GM19099 (cell line): ENCODE results near the gene DNER.

Experiments used
- POLR2A ChIP-seq: IDR thresholded peaks from 3 replicates; pipeline ENCODE4 v1.6.1; 2011; ENCODE audit warnings: low read depth; ENCODE audit not compliant: insufficient read length; ENCODE audit errors: extremely low read depth

Gene DNER

DNA sequence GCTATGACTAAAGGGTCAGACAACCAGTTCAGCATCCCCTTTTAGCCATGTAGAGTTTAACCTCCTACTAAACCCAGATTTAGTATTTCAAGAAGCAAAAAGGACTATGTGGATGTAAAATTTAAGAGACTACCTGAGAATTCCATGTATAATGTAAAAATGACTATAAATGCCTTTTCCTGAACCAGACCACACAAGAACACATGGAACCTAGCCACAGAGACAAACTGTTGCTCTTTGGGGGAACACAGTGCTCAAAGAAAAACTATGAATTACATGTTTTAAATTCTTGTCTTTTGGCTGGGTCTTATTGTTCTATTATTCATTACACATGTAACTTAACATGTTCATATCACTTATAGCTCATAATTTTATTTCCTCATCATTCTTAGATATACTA is 192.8 kb downstream of the DNER start:
- TF ChIP-seq POLR2A, result no peak

GRCh38 chr2:229520691-229521096 is 193.7 kb downstream of the DNER start:
- no peak for TF ChIP-seq POLR2A

DNA sequence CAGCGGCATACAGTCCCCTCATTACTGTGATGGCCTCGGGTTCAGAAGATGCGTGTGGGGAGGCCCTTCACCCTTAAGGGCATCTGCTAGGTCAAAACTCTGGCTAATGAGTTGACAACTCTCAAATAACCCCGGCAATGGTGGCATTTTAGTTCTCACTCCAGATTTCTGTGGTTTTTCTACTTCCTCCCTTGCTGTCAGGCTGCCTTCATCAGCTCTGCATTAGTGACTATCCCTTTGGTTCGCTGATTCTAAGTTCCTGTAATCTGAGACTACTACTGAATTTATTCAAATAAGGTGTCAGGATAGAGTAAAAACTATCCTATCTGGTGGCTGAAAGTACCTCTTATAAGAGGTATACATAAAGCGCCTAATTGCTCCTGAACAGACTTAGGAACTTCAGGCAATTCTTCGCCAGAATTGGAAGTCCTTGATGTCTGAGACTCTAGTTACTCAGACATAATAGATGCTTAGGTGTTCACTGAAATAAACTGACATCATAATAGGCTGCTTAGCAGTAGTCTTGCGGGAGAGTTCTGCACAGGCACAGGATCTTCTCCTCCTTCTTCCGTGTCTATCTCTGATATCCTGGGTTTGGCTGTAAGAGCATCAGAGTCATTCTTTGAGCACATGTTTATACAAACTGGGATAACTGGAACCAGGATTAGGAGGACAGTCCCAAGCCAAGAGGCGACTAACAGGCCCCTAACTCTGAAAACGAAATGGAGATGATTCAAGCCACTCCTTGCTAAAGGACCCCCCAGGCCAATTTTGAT is 194.5 kb downstream of the DNER start:
- TF ChIP-seq POLR2A, result no peak

- no peak for TF ChIP-seq POLR2A
Measured at GRCh38 chr2:229514273-229514895, 200.0 kb downstream of the DNER start.

GRCh38 chr2:229511524-229511923 is 202.8 kb downstream of the DNER start:
- TF ChIP-seq POLR2A, result no peak

- no peak for TF ChIP-seq POLR2A
Measured at GRCh38 chr2:229501051-229501794, 213.1 kb downstream of the DNER start.

DNA sequence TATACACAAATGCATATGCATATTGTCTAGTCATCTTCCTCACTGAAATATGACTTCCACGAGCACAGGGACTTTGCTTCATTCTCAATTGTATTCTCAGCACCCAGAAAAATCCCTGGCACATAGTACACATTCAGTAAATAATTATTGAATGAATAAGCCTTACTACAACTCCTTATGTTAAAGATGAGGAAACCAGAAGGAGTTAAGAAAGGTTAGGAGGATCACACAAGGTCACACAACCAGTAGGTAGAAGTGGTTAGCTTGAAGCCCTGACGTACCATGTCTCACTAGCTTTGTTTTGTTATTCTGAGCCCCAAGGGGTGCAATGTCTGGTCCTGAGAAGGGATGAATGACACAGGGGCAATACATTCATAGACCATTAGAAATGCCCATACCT is 222.3 kb downstream of the DNER start:
- no peak for TF ChIP-seq POLR2A

GRCh38 chr2:229490167-229490566 is 224.2 kb downstream of the DNER start:
- TF ChIP-seq POLR2A, result no peak

GRCh38 chr2:229489016-229489415 is 225.3 kb downstream of the DNER start:
- no peak for TF ChIP-seq POLR2A

DNA sequence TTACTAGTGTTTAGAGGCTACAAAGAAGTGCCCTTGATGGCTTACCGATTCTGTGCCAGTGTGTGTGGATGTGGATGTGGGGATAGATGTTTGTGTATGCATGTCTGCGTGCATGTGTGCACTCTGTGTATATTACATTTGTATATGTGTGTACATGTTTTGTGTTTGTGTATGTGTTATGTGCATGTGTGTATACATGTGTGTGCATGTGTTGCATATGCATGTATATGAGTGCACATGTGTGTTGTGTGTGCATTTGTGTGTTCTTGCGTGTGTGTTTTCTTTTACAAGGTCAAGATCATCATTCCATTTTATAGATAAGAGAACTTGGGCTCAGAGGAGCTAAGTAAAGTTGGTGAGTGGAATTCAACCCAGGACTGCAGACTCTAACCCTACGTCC is 226.1 kb downstream of the DNER start:
- no peak for TF ChIP-seq POLR2A

DNA sequence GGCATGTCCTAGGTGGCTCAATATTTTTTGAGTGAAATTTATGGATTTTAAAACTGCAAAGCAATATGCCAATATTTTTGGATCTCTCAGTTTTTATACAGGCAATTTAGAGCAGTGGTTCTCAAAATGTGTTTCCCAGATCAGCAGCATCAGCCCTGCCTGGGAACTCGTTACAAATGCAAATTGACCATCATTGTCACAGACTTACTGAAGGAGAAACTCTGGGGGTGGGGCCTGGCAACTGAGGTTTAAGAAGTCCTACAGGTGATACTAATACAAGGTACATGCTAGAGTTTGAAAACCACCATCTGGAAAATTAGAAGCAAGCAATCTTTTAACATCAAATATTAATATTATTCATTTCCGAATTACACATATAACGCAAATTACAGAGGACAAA is 227.7 kb downstream of the DNER start:
- no peak for TF ChIP-seq POLR2A

GRCh38 chr2:229485857-229486256 is 228.5 kb downstream of the DNER start:
- TF ChIP-seq POLR2A, result no peak

DNA sequence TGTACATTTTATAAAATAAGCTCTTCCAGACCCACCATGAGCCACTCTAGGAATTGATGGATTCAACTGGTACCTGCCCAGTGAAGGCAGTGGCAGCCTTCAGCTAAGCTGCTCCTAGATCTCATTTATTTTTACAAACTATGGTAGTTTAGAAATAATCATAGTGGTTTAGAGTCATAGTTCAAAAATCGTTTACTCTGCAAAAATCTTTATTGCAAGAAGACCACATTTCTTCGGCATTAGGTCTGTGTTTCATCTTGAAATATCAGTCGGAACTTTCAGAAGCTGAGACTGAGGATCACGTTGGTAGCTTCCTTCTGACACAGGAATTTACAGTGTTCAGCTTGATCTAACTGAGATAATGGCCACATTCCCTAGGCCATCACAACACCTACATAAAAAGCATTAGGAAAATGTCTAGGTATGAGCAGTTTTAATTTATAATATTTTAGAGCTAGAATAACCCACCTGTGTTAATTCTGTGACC is 237.0 kb downstream of the DNER start:
- TF ChIP-seq POLR2A, result no peak

DNA sequence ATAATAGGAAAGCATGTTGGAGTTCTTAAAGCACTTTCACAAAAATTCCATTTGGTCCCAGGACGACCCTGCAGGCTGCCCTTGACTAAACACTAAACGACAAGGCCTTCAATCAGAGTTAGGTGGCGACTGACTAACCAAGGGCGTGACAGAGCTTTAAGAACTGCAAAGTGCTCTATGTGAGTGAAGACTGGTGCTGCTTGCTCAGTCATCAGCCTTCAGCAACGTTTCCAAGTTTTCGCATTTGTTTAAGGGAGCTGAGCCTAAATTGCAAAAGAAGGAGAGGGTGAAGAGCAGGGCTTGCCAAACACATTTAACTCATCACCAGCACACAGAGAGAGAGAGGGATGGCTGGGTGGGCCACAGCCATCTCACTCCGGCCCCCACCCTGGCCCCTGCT is 238.6 kb downstream of the DNER start:
- no peak for TF ChIP-seq POLR2A

GRCh38 chr2:229474125-229474524 is 240.2 kb downstream of the DNER start:
- TF ChIP-seq POLR2A, result no peak

DNA sequence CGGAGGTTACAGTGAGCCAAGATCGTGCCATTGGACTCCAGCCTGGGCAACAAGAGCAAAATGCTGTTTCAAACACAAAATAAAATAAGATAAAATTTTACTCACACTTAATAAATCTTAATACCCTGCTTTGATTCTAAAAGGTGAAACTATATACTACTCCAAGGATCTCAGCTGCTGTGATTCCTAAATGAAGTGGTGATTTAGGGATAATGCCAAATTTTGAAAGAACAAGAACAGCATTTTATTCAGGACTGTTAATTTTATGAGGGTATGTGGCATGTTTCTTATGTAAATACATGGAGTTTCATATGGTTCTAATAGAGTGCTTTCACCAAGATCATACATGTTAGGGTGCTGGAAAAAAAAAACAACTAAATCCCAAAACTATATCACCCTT is 243.6 kb downstream of the DNER start:
- TF ChIP-seq POLR2A, result no peak
